BJ (cell line): ENCODE data around the gene GPR37L1. TPM values are rescaled to one million over a fixed set of nuclear protein-coding genes. Genes with fewer than 3 reads are reported as not detected.

ENCODE experiments used
- CTCF ChIA-PET: fragments of 350-600 bp; formaldehyde crosslinking; extraction: SDS; loops from one replicate; lab custom pipeline; 2021; ENCODE audit warnings: antibody characterized with exemption, inconsistent platforms; lab: Yijun Ruan, JAX
- POLR2A ChIA-PET: fragments of 300-600 bp; sonication (Branson Sonifier 250); formaldehyde crosslinking; extraction: SDS; loops from one replicate; lab custom pipeline; 2021; ENCODE audit warnings: antibody characterized with exemption; lab: Charles Lee
- DNase-seq: peaks from one replicate; pipeline ENCODE4 v3.0.0-alpha.2; 2011; ENCODE audit warnings: low read depth
- H3K27me3 ChIP-seq: 2 replicates; pipeline ENCODE4 v1.6.0; 2011; ENCODE audit warnings: low read length; ENCODE audit not compliant: control insufficient read depth, insufficient read depth
- H3K36me3 ChIP-seq: 2 replicates; pipeline ENCODE4 v1.5.1; 2011; ENCODE audit warnings: low read length; ENCODE audit not compliant: control insufficient read depth, insufficient read depth
- H3K4me3 ChIP-seq: 2 replicates; pipeline ENCODE4 v1.5.1; 2011; ENCODE audit warnings: low read depth, mild to moderate bottlenecking, control low read depth, low read length
- polyA plus RNA-seq: library from polyadenylated mRNA; depleted of rRNA; stranded (reverse); fragments of >200 nt; gene quantifications from 2 replicates; pipeline ENCODE4 v1.2.3, GENCODE V29; 2011
- TF ChIP-seq, protein P1 (sequence below): IDR thresholded peaks from 2 replicates; pipeline ENCODE4 v1.5.1; 2011; ENCODE audit warnings: low read depth, mild to moderate bottlenecking, control low read depth, inconsistent platforms, low read length, moderate library complexity; ENCODE audit not compliant: insufficient read depth

The GPR37L1 gene
- polyA plus RNA-seq, 1 experiment = not detected

DNA sequence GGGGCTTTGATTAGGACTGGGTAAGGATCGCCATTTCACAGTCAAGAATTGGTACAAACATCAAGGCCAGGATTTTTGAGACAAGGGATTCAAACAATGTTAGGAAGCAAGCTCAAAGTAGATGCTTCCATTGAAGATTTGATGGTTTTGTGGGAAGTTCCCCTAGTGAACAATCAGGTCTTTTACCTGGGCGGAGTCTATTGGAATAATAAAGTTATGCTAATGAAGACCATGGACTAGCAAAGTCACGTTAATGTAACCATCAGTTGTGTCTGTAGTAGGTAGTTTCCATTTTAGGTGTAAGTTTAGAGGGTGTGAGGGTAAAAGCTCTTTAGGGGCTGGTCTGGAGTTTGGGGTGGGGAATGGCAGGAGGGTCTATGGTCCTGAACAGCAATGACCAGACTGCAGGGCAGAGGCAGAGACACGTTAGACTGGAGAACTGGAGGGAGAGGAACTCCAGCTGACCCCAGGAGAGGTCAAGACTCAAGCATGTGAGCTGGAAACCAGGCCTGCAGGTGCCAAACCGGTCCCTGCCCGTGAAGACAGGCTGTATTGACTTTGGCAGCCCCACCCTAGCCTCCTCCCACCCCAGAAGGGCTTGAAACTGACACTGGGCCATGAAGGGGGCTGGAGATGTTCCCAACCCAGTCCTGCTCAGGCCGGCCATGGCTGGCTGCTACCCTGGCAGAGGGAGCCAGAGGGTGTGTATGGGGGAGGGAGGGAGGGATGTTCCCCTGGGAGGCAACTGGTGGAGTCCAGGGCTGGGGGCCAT lies 36.0 kb upstream of the GPR37L1 start:
- no peak for DNase-seq
- ChIA-PET CTCF (interaction anchor here (1.1 to 1.2 kb wide), 2 partner anchors 8 to 76 kb away, joined by 3 read pairs; partner anchors contain the start of gene ELF3), POLR2A (no interaction called here)
- TF ChIP-seq, protein P1, sequence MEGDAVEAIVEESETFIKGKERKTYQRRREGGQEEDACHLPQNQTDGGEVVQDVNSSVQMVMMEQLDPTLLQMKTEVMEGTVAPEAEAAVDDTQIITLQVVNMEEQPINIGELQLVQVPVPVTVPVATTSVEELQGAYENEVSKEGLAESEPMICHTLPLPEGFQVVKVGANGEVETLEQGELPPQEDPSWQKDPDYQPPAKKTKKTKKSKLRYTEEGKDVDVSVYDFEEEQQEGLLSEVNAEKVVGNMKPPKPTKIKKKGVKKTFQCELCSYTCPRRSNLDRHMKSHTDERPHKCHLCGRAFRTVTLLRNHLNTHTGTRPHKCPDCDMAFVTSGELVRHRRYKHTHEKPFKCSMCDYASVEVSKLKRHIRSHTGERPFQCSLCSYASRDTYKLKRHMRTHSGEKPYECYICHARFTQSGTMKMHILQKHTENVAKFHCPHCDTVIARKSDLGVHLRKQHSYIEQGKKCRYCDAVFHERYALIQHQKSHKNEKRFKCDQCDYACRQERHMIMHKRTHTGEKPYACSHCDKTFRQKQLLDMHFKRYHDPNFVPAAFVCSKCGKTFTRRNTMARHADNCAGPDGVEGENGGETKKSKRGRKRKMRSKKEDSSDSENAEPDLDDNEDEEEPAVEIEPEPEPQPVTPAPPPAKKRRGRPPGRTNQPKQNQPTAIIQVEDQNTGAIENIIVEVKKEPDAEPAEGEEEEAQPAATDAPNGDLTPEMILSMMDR = no peak
- H3K27me3 ChIP-seq = peaks cover 4% of the 10 kb centered on the region
- H3K36me3 ChIP-seq = no peaks in the 10 kb centered on the region
- no peak overlapping the region for H3K4me3 ChIP-seq

DNA sequence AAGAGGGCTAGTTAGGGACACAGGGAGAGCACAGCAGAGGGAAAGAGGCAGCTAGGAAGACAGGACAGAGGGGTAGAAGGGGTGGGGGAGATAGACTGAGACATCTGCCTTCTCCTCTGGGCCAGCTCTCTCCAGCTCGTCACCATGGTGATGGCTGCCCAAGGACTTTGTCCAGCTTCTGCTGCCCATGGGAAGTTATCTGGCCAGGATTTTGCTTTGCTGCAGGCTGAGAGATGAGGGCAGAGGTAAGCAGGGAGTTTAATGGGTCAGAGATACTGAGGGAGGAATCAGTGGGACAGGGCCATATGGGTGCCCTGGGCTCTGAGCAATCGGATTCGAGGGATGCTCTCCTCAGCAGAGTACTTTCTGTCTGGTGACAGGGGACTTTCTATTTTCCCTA lies 34.5 kb upstream of the GPR37L1 start:
- Histone ChIP-seq H3K27me3 (peaks cover 5% of the 10 kb centered on the region), H3K36me3 (no peaks in the 10 kb centered on the region), H3K4me3 (no peak overlapping the region)
- TF ChIP-seq, protein P1 = no peak
- no peak for DNase-seq
- ChIA-PET POLR2A (no interaction called here), CTCF (interaction anchor here (0.8 kb wide), 1 partner anchor 36 kb away, joined by 3 read pairs; no protein-coding TSS in a partner anchor)

DNA sequence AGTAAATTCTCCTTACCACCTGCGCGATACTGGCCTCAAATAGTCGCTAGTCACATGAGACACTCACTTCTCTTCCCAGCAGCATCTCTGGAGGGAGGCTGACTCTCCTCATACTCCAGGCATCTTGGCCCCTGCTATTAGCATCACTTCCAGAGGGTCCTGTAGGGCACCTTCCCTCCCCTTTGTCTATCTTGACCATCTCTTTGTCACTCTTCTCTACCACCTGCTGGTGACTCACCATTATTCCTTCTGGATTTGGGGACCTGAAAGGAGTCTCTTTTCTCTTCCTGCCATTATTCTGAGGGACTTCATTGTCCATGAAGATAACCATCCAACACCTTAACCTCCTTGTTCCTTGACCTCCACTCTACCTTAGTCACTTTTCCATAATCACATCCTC lies 31.7 kb upstream of the GPR37L1 start:
- no peak overlapping the region for H3K4me3 ChIP-seq
- CTCF ChIA-PET = interaction anchor here (0.8 kb wide), 1 partner anchor 15 kb away, joined by 3 read pairs; no protein-coding TSS in a partner anchor
- H3K27me3 ChIP-seq = peaks cover 5% of the 10 kb centered on the region
- POLR2A ChIA-PET = no interaction called here
- no peak for DNase-seq
- H3K36me3 ChIP-seq = no peaks in the 10 kb centered on the region
- TF ChIP-seq, protein P1 = no peak

DNA sequence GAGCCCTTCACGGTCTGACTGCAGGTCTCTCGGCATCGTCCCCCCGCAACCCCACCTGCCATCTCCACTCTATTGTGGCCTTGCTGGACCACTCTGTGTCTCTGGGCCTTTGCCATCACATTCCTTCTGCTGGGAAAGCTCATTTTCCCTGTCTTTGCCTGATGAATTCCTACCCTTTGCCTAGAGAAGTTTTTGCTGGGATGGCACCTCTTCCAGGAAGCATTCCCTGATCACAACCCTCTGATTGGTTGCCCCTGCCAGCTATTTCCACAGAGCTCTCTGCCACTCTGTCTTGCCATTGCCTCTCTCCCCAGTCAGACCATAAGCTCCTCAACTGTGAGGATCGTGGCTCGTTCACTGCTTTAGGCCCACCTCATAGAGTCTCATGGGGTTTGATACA lies 28.9 kb upstream of the GPR37L1 start:
- ChIA-PET POLR2A (no interaction called here), CTCF (no interaction called here)
- Histone ChIP-seq H3K36me3 (no peaks in the 10 kb centered on the region), H3K27me3 (peaks cover 5% of the 10 kb centered on the region), H3K4me3 (no peak overlapping the region)
- TF ChIP-seq, protein P1 = no peak
- DNase-seq = no peak

DNA sequence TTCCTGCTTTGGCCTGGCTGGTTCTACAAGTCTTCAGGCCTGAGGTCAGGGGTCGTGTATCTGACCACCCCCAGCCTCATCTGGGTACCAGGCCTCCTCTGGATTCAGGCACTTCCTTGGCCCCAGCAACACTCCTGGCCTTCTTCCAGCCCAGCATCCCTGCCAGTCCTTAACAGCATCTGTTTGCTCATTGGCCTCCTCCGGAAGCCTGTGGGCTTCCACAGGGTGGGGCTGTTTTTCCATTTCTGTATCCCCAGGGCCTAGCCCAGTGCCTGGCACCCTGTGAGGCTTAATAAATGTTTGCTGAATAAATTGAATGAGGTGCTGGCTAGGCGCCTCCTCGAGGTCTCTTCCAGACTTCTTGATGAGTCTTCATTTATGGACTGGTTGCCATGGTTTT lies 21.5 kb upstream of the GPR37L1 start:
- no peaks in the 10 kb centered on the region for H3K36me3 ChIP-seq
- no peaks in the 10 kb centered on the region for H3K27me3 ChIP-seq
- POLR2A ChIA-PET = no interaction called here
- H3K4me3 ChIP-seq = no peak overlapping the region
- no peak for DNase-seq
- CTCF ChIA-PET = interaction anchor here (1.1 kb wide), 1 partner anchor 33 kb away, joined by 4 read pairs; no protein-coding TSS in a partner anchor
- TF ChIP-seq, protein P1 = no peak
